DND-41 (cell line): ENCODE results near the gene SMPD4.
"Not testable (repeated sequence)": the region's sequence is repeated elsewhere in the genome, so short reads cannot be mapped to it uniquely, and the experiment has no call there.

Experiments used
- ATAC-seq: fragments of 200-7000 bp; cut with Tn5 transposase; 3 replicates; pipeline ENCODE4 v1.9.1; 2021; ENCODE audit warnings: low read depth; ENCODE audit not compliant: insufficient read depth
- DNase-seq: peaks from one replicate; pipeline ENCODE4 v3.0.0-alpha.2; 2020
- H2AFZ ChIP-seq: 2 replicates; pipeline ENCODE4 v1.6.0; 2012; ENCODE audit warnings: low read depth, low read length
- H3K27ac ChIP-seq: 2 replicates; pipeline ENCODE4 v1.5.1; 2012; ENCODE audit warnings: low read length, inconsistent platforms
- H3K27me3 ChIP-seq: fragments of 200-600 bp; sonication (generic); 2 replicates; pipeline ENCODE4 v1.6.0; 2012; ENCODE audit warnings: low read length, mild to moderate bottlenecking, inconsistent platforms; ENCODE audit not compliant: insufficient read depth, poor library complexity
- H3K36me3 ChIP-seq: 2 replicates; pipeline ENCODE4 v1.5.1; 2012; ENCODE audit warnings: low read length, inconsistent platforms; ENCODE audit not compliant: insufficient read depth
- H3K4me1 ChIP-seq: 2 replicates; pipeline ENCODE4 v1.5.1; 2012; ENCODE audit warnings: mild to moderate bottlenecking, low read length; ENCODE audit not compliant: insufficient read depth
- H3K4me2 ChIP-seq: 2 replicates; pipeline ENCODE4 v1.6.0; 2012; ENCODE audit warnings: mild to moderate bottlenecking, moderate library complexity, low read length, inconsistent platforms; ENCODE audit not compliant: insufficient read depth
- H3K4me3 ChIP-seq, 2 experiments: fragments of 200-600 bp in 1 of 2; shearing (Covaris generic) in 1 of 2; 2 replicates each; pipeline ENCODE4 v1.5.1; 2012 to 2016; ENCODE audit warnings: inconsistent platforms in 2 of 2, low read length in 2 of 2, mild to moderate bottlenecking in 2 of 2, low read depth in 1 of 2, moderate library complexity in 1 of 2
- H3K79me2 ChIP-seq: 2 replicates; pipeline ENCODE4 v1.6.0; 2012; ENCODE audit warnings: low read length, inconsistent platforms; ENCODE audit not compliant: insufficient read depth
- H3K9ac ChIP-seq: 2 replicates; pipeline ENCODE4 v1.6.0; 2012; ENCODE audit warnings: low read depth, mild to moderate bottlenecking, inconsistent platforms, low read length, moderate library complexity
- H3K9me3 ChIP-seq: 2 replicates; pipeline ENCODE4 v1.5.1; 2012; ENCODE audit warnings: low read length, moderate library complexity, mild to moderate bottlenecking, inconsistent platforms; ENCODE audit not compliant: insufficient read depth, severe bottlenecking
- H4K20me1 ChIP-seq: 2 replicates; pipeline ENCODE4 v1.6.0; 2012; ENCODE audit warnings: low read length; ENCODE audit not compliant: insufficient read depth

Gene SMPD4

GRCh38 chr2:130222523-130222922, 41.1 kb upstream of the SMPD4 start:
- not testable (repeated sequence) for H4K20me1 ChIP-seq, H3K27ac ChIP-seq, H3K9ac ChIP-seq, H3K9me3 ChIP-seq, H3K27me3 ChIP-seq, H3K36me3 ChIP-seq, H3K79me2 ChIP-seq, H3K4me3 ChIP-seq, H3K4me2 ChIP-seq, H2AFZ ChIP-seq, H3K4me1 ChIP-seq
- DNase-seq (peak; percentile 16), ATAC-seq (peak; percentile 96)

- not testable (repeated sequence) for H3K4me1 ChIP-seq, H3K36me3 ChIP-seq, ATAC-seq, H3K9ac ChIP-seq, DNase-seq, H3K27me3 ChIP-seq, H2AFZ ChIP-seq, H3K27ac ChIP-seq, H3K4me3 ChIP-seq, H3K9me3 ChIP-seq, H4K20me1 ChIP-seq, H3K79me2 ChIP-seq, H3K4me2 ChIP-seq
These were observed 39.1 kb upstream of the SMPD4 start for GRCh38 chr2:130220505-130220904.

- not testable (repeated sequence) for ATAC-seq, DNase-seq, H3K27me3 ChIP-seq
These were observed 37.7 kb upstream of the SMPD4 start for GRCh38 chr2:130219147-130219546.

GRCh38 chr2:130207051-130207450, 25.6 kb upstream of the SMPD4 start:
- H3K9me3 ChIP-seq, result not testable (repeated sequence)

More at GRCh38 chr2:130219147-130219546, 37.7 kb upstream of the SMPD4 start:
- not testable (repeated sequence) for H3K4me1 ChIP-seq, H3K9me3 ChIP-seq, H3K27ac ChIP-seq, H3K9ac ChIP-seq, H3K79me2 ChIP-seq, H3K4me3 ChIP-seq, H3K36me3 ChIP-seq, H4K20me1 ChIP-seq, H3K4me2 ChIP-seq, H2AFZ ChIP-seq

GRCh38 chr2:130203150-130203549, 21.7 kb upstream of the SMPD4 start:
- not testable (repeated sequence) for ATAC-seq, DNase-seq, H3K9me3 ChIP-seq, H4K20me1 ChIP-seq, H3K36me3 ChIP-seq, H3K4me2 ChIP-seq, H2AFZ ChIP-seq, H3K4me1 ChIP-seq, H3K4me3 ChIP-seq, H3K27me3 ChIP-seq, H3K79me2 ChIP-seq, H3K9ac ChIP-seq, H3K27ac ChIP-seq

More at GRCh38 chr2:130207051-130207450, 25.6 kb upstream of the SMPD4 start:
- H3K4me3 ChIP-seq, H3K4me1 ChIP-seq, H3K4me2 ChIP-seq, H3K9ac ChIP-seq, ATAC-seq, H3K27me3 ChIP-seq, H4K20me1 ChIP-seq, H3K36me3 ChIP-seq, H2AFZ ChIP-seq, DNase-seq, H3K27ac ChIP-seq, H3K79me2 ChIP-seq: not testable (repeated sequence)

GRCh38 chr2:130202518-130202917, 21.1 kb upstream of the SMPD4 start:
- H3K36me3 ChIP-seq, H3K79me2 ChIP-seq, H2AFZ ChIP-seq, H4K20me1 ChIP-seq, H3K9ac ChIP-seq, H3K4me1 ChIP-seq, DNase-seq, ATAC-seq, H3K27me3 ChIP-seq, H3K4me2 ChIP-seq, H3K9me3 ChIP-seq, H3K27ac ChIP-seq, H3K4me3 ChIP-seq: not testable (repeated sequence)
